Left renal pelvis (tissue), 4 donors: ENCODE results near the gene USP2. TPM values are rescaled to one million over a fixed set of nuclear protein-coding genes. Genes with fewer than 3 reads are reported as not detected.

Experiments used
- DNase-seq, 4 donors: peaks; one replicate each; pipeline ENCODE4 v3.0.0-alpha.2; 2013; ENCODE audit warnings: low read depth in 4 of 4, low spot score in 3 of 4
- polyA plus RNA-seq, 4 donors: library from polyadenylated mRNA; unstranded; fragments of 120-200 nt; gene quantifications; one replicate each; pipeline ENCODE4 v1.2.1, GENCODE V29; 2013; ENCODE audit not compliant: insufficient read length in 4 of 4

USP2 gene
- polyA plus RNA-seq, 4 donors, result 1.7 to 15.9 (median 9.5) TPM

DNA sequence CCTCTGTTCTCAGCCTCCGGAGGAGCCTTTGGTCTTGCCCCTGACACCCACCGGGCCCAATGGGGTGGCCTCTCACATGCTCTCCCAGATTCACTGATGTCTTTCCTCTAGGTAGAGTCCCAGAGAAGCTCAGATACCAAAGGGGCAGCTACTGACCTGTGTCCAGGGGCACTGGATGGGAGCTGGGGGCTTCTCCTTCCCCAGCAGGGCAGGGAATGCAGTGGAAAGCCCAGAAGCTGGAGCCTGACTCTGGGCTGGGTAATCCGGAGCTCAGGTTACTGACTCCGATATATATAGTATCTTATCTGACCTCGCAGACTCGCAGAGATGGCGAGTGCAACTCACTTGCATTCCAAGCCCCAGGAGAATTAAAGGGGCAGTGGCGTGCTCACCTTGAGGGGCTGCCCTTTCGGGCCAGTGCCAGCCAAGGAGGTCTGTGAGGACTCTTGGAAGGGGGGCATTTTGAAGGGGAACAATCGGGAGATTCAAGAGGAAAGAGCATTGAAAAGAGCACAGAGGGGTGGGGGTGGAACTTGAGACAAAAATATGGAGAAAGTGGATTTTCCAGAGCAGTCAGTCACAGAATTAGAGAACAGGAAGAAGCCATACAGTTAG lies 2.5 kb downstream of the USP2 start:
- no peak for DNase-seq

DNA sequence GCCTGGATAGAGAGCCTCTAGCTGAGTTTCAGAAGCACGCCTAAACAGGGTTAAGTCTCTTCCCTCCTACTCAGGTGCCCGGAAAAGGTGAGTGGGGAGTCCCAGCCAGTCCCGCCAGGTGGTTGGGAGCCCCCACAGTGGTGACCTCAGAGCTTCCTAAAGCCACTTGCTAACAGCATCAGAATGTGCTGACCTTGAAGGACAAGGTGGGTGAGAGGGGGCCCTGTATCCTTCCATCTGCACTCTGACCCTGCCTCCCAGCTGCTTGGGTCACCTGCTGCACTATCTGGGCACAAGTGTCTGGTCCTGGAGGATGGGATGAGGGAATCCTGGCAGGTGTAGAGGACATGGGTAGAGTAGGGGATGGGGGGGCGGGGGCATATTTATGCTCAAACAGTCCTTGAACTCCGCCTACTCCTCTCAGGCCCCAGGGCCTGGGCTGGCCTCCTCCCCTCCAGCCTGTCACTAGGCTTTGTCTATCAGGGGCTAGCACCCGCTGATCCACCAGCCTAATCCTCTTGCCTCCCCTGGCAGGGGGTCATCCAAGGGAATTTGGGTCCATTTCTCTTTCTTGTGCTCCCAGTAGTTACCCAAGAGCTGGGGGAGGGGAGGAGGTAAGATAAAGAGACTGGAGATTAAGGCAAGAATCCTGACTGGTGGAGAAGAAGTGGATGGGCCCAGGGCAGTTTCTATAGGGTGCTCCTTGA lies 3.4 kb downstream of the USP2 start:
- no peak for DNase-seq

DNA sequence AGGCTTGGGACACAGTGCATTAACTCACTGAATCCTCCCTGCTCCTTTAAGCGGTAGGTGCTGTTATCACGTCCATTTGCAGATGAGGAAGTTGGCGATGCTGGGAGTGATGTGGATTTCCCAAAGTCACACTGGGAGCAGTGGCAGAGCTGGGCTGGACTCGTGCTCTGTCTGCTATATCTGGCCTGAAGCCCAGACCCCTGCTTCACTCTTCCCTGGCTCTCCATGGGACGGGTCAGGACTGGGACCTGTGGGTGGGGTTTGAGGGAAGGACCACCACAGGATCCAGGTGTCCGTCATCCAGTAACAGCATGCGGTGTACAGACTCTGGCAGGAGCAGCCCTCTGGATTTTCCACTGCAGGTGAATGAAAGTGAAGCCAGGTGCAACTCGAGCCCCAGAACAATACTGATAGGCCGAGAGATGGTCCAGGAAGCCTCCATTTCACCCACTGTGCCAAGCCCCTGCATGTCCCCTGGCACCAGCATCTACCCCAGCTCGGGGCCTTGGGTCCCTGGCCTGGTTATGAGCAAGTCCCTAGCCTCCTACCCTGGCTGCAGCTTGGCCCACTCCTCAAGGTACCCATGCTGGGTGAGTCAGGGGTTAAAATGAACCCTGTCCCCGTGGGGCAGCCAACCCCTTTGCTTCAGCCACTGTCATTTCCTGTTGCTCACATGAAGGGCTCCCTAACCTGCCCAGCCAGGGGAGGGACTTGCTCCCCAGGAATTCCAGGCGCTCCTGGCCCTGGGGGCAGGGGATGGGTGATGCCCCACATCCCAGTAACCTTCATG lies 4.2 kb downstream of the USP2 start:
- DNase-seq, result no peak

DNA sequence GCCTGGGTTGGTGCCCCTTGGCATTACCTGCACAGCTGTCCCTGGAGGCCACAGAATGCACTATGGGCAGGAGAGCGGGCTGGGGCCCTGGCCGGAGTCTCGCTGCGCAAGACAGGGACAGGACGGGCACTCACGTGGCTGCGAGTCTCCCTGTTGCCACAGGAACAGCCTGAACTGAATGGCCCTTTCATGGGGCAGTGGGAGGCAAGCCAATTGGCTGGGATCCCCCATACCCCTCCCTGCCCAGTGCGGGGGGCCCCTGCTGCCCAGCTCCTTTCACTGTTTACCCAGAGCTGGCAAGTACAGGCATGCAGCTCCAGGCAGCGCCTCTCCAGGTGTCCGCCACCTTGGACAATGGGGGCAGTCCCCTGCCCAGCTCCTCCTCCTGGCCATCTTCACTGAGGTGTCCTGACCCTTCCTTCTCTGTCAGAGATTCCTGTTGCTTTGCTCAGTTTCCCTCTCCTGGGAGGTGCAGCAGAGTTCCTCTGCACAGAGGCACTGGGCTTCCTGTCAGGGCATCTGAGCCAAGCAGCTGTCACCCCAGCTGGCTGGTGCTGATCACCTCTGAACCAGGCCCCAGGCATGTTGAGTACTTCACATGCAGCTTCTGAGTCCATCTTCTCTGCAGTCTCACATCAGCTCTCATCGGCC lies 5.2 kb downstream of the USP2 start:
- no peak for DNase-seq

DNA sequence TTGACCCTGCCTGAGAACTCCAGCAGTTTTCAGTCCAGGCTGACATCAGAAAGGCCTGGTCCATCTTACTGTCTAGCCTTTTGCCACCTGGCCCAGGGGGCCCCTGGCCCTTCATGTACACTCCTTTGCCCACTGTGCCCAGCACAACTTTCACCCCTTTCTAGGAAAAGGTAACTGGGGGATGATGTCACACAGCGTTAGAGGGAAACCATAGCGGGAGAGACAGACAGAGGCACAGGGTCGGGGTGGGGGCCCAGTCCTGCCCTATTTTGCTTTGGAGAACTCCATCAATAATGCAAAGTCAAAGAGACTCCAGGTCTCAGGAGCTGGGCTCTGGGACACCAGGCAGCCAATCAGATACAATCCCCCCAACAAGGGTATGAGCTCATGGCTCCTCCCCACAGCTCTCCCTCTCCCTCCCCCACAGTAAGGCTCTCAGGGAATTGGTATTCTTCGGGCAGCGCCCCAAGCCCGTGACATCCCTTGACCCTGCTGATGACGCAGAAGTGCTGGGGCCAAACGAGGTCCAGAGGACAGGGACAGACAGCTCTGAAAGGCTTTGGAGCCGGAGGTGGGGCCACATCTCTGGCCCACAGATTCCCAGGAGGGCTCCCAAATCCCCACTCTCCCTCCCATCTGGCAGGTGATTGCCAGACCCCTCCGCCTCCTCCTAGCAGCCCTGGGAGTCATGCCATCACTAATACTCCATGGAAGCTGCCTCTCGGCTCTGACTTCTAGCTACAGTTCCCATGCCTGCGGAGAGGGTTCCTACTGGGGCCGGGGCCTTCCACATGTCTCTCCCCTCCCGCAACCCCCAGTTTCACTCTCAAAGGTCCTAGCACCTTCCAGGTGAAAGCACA lies 5.9 kb downstream of the USP2 start:
- no peak for DNase-seq

DNA sequence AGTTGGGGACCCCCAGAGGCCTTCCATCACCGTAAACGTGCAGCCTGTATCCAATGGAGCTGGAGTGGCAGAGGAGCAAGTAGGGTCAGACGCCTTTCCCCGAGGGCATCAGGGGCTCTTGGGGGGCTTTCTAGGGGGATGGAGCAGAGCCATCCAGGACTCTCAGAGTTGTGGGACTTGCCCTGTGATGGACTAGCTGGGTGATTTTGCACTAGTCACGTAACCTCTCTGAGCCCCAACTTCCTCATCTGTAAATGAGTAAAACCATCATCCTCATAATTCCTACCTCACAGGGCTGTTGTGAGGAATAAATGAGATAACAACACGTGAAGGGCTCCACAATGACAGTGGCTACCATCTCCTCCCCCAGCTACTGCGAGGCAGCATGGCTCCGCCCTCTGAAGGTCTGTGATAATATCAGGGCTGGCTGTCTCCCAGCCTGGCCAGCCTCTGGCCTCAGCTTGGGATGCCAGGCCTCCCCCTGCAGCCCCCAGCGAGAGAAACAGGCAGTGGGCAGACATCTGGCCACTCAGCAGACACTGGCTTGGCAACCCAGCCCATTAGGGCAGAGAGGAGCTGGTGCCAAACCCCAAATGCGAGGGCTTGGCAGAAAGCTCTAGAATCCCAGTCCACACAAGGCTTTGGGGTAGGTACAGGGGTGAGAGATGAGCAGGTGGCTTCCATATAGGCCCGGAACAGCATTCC lies 6.7 kb downstream of the USP2 start:
- DNase-seq, result no peak

DNA sequence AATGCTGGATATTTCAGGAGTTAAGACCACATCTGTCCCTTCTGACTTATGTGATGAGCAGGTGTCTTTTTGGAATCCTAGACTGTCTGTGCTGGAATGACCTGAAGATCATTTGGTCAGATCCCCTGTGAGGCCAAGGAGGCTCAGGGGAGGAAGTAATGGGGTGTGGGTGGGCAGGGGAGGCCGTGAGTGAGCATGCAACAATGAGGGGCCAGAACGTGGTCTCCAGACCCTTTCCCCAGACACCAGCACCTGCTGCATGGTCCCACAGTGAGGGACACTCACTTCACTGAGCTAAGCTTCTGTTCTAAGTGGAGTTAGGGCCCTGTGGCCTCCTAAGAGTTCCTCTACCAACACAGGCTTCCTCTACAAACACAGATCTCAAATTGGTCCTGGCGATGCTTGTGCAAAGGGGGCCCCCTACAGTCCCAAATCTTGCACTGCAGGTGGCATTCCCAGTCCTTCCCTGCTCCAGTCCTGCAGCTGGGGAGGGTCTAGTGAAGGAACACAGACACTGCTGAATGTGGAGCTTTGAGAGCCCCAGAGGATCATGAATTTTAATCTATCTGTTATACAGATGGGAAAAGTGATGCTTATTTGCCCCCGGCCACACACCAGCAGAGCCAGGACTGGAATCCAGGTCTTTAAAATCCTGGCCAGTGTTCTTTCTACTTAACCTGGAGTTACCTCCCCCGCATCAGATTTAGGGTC lies 7.4 kb downstream of the USP2 start:
- DNase-seq, result peak in 1 of 4 donors; percentile 73

DNA sequence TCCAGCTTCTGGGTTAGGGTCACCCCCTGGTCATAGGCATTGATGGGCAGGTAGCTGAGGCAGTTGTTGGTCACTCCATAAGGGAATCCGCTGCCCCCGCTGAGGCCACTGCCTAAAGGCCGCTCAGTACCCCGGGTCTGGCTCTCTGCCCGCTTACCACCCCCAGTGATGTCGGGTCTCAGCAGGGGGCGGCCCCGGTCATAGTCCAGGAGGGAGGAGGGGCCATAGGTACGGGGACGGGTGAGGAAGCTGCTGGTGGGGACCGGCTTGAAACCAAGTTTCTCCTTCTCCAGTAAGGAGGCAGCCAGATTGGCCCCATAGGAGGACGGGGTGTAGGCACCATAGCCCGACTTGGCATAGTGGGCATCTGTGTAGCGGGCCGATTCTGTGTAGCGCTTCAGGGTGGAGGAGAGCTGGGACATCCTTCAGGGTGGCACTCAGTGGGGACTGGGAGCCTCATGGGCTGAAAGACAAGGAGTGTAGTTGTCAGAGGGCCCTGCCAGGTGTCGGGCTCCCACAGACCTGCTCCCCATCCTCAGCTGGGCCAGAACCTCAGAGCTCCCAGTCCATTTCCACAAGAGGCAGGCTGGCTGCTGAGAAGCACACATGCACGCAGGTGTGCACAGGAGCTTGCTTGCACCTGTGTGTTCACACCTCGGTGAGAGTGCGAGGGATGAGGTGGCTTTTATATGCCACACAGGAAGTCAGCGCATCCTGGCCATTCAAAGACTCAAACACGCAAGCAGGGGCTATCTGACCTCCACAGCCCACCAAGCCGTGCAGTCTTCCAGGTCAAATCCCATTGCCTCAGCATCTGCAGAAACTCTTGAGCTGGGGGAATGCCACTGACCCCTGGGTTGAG lies 8.2 kb downstream of the USP2 start:
- DNase-seq, result no peak

DNA sequence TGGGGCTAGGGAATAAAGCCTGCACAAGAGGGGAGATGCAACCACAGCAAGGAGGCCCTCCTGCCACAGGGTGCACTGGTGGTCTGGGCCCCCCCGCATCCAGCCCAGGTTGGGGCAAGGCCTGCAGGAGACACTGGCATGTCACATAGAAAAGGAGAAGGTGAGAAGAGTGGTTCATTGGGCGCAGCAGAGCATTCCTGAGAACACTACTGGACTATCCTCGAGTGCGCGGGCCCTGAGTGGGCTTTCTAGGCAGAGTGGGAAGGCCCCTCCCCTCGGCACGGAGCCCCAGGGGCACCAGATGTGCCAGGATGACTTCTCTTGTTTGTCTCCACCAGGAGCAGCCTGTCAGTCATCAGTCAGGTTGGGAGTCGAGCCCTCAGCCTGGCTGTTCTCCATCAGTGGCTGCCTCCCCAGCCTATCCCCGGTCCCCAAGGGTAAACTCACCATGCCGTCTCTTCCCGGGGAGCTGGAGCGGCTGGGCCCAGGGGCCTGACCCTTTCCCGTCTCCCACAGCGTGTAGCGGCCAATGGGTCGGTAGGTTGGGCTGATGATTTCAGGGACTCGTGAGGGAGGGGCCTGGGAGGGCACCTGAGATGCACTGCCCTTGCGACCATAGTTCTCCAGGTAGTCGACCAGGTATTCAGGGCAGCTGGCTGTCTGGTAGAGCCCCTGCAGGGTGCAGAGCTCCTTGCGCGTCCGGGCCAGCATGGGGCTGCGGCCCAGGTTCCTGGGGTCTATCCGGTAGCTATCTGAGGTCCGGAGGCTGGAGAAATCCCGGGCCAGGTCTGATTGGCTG lies 9.0 kb downstream of the USP2 start:
- no peak for DNase-seq

DNA sequence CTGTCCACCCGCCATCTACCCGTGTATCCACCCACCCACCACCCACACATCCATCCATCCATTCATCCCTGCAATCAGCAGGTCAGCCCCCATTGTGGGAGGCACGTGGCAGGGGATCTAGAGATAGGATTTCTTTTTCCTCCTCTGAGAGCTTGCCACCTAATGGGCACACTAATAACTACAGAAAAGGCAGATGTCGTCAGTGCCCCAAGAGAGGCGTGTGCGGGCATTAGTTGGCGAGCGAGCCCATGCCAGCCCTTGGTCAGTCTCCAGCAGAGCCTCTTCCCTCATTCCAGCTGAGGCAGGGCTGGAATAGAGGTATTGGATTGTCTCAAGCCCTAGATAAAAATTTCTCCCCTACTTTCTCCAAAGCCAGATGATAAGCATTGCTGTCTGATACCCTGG lies 9.7 kb downstream of the USP2 start:
- DNase-seq, result no peak

DNA sequence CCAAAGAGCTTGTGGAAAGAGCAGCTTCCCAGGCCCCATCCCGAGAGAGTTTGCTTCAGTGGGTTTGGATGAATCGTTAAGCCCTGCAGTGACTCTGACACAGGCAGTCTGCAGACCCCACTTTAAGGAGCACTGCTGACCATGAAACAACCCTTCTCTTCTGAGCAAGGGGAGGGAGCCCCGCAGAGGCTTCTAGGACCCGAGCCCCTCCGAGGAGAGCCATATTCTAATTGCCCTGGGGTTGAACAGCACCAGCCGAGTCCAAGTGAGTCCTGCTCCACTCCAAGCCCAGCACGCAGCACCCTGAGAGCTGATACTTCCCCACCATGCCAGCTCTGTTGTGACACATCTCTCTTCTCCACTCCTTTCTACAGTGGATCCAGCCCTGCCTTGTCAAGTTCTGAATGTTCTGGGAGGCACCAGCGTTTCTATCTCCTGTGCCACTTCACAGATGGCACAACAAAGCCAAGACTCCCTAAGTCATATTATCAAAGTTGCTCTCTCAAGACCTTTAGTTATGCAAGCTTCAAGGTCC lies 10.4 kb downstream of the USP2 start:
- no peak for DNase-seq

DNA sequence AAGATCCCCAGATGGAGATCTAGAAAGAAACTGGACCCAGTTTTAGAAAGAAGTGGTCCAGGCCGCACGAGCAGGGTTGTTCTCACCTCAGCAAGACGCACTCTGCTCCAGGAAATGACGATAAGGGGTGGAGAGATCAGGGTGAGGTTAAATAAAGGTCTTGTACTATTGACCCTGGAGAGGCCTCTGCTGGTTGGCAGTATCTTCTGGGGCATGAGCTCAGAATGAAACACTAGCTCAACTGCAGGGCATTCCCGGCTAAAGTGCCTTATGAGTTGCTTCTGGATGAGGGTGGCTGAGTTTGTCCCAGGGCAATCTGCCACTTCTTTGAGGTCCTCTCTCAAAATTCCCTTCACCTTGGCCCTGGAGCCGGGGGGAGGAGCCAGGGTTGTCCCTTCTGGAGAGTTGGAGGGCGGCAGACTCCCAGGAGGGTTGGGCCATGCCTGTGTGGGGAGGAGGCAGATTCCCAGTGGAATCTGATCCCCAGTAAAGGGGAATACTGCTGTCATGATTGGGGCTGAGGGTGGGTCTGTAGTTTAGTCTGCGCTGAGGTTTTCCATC lies 10.9 kb downstream of the USP2 start:
- no peak for DNase-seq

DNA sequence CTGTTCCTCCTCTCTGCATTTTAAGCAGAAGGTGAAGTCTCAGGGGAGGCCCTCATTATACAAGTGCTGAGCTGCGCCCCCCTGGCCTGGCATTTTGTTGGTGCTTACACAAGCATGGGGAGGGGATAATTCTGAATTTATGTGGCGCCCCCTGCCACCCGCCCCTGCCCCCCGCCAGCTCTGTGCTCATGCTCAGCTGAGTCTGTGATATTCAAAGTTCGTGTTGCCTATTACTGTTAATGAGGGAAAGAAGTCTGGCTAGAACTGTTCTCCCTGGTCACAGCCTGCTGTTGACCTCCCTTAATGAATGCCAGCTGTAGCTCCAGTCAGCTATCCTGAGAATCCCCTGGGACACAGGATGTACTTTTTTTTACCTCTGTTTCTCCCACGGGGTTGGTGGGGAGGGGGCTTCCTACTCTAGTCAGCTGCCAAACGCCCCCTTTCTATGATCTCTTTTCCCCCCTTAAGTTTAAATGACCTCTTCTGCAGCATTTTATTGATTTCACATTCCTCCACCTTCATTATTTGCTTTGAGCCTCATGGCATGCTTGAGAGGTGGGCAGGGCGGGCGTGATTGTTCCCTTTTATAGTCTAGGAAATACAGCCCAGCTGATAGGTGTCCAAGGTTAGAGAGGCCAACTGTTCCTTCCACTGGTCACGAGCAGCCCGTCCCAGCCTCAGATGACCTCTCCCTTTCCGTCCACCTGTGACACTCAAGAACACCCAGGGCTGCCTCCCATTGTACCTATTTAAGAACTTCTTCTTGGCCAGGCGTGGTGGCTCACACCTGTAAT lies 12.2 kb downstream of the USP2 start:
- no peak for DNase-seq

DNA sequence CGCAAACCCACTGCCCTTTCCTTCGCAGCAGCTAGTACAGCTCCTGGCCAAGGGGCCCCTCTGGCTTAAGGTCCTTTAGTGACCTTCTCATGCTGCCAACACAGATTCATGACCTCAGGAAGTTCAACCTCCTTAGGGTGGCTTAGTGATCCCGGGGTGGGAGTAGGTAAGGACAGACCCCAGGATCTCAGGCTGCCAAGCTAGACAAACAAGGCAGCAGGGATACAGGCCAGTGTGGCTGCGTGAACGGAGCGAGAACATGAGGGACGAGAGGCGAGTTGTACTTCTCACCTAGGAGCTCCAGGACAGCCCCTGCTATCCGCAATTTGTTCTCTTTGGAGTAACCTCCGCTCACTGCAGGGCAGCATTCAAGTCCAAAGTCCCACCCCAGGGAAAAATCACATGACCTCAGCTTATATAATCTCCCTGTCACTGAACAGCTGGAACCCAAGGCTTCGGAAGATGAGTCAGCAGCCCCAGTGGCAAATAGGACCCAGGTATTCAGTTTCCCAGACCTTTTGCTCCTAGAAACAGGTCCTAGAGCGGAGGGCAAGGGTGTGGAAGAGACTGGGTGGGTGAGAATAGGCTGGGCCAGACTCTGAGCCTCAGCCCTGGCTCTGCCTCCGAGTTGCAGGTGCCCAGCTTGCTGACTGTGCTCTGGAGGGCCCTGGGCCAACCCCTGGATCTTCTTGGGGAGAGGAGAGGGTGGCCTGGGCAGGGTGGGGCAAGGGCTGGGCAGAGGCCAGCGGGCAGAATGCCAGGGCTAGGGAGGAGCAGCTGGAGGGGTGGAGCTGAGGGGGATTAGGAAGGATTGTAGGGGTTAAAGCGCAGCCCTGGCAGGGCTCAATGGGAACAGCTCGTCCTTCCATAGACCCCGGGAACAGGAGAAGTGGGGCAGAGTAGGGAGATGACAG lies 13.1 kb downstream of the USP2 start:
- DNase-seq, result no peak

DNA sequence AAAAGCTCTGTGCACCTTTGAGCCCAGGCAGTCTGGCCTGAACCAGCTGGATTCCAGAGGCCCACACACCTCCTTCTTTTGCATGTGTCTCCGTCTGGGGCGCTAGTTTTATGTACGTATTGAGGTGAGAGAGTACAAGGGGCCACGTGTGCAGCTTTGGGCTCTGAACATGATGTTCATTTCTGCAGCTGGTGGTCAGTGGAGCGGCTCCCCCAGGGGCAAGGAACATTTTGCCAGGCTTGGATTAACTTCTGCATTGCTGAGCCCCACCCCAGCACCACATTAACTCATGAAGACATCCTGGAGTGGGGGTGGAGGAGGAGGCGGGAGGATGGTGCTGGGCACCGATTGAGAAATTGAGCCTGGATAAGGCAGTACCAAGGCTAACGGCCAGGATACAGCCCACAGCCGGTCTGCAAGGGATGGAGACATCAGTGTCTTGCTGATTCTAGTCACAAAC lies 13.8 kb downstream of the USP2 start:
- peak in 1 of 4 donors; percentile 62 for DNase-seq
